ENCODE data around the gene SLC35B1. TPM values are rescaled to one million over a fixed set of nuclear protein-coding genes. Genes with fewer than 3 reads are reported as not detected.
"Not testable (repeated sequence)": the region's sequence is repeated elsewhere in the genome, so short reads cannot be mapped to it uniquely, and the experiment has no call there.

The SLC35B1 gene
- total RNA-seq, 1 donor from 2014 or later: 48.1 TPM

GRCh38 chr17:49677134-49677932, 30.4 kb downstream of the SLC35B1 start:
- H3K9me3 ChIP-seq: no peaks in the 10 kb centered on the region
- peaks cover 32% of the 10 kb centered on the region for H3K4me1 ChIP-seq
- no peaks in the 10 kb centered on the region for H3K27me3 ChIP-seq
- H3K27ac ChIP-seq: peak overlapping the region; percentile 96
- intact Hi-C loops (cut with DNase I): no loop called here
- DNase-seq (peak; percentile 99), ATAC-seq (peak; percentile 72)
- TF ChIP-seq CTCF (IDR thresholded peaks at IDR 0.05): no peak
- H3K36me3 ChIP-seq: peaks cover 14% of the 10 kb centered on the region
- H3K4me3 ChIP-seq: peak overlapping the region; percentile 77

GRCh38 chr17:49676276-49676868, 31.4 kb downstream of the SLC35B1 start:
- no peaks in the 10 kb centered on the region for H3K9me3 ChIP-seq
- ATAC-seq (peak; percentile 20), DNase-seq (no peak)
- H3K27me3 ChIP-seq: no peaks in the 10 kb centered on the region
- no peak for TF ChIP-seq CTCF (IDR thresholded peaks at IDR 0.05)
- intact Hi-C loops (cut with DNase I): no loop called here
- H3K27ac ChIP-seq: peak overlapping the region; percentile 96
- peaks cover 14% of the 10 kb centered on the region for H3K36me3 ChIP-seq
- H3K4me1 ChIP-seq: peaks cover 32% of the 10 kb centered on the region
- H3K4me3 ChIP-seq: peak overlapping the region; percentile 77

- H3K36me3 ChIP-seq: peaks cover 14% of the 10 kb centered on the region
- H3K27me3 ChIP-seq: no peaks in the 10 kb centered on the region
- intact Hi-C loops (cut with DNase I): no loop called here
- TF ChIP-seq CTCF (IDR thresholded peaks at IDR 0.05): no peak
- peaks cover 45% of the 10 kb centered on the region for H3K4me1 ChIP-seq
- DNase-seq (no peak), ATAC-seq (no peak)
- no peak overlapping the region for H3K4me3 ChIP-seq
- no peaks in the 10 kb centered on the region for H3K9me3 ChIP-seq
- peak overlapping the region; percentile 8 for H3K27ac ChIP-seq
Measured at GRCh38 chr17:49674507-49674906, 33.3 kb downstream of the SLC35B1 start.

- H3K27ac ChIP-seq; H3K9me3 ChIP-seq; DNase-seq; H3K4me3 ChIP-seq; ATAC-seq; intact Hi-C loops (cut with DNase I); H3K27me3 ChIP-seq: not testable (repeated sequence)
- H3K4me1 ChIP-seq: peaks cover 45% of the 10 kb centered on the region
- H3K36me3 ChIP-seq: peaks cover 14% of the 10 kb centered on the region
Measured at GRCh38 chr17:49673679-49674078, 34.1 kb downstream of the SLC35B1 start.

- no peaks in the 10 kb centered on the region for H3K27me3 ChIP-seq
- DNase-seq (no peak), ATAC-seq (no peak)
- peaks cover 49% of the 10 kb centered on the region for H3K4me1 ChIP-seq
- H3K36me3 ChIP-seq: peaks cover 12% of the 10 kb centered on the region
- H3K4me3 ChIP-seq: no peak overlapping the region
- intact Hi-C loops (cut with DNase I): no loop called here
- H3K9me3 ChIP-seq: no peaks in the 10 kb centered on the region
- no peak overlapping the region for H3K27ac ChIP-seq
- no peak for TF ChIP-seq CTCF (IDR thresholded peaks at IDR 0.05)
Measured at GRCh38 chr17:49670641-49671040, 37.1 kb downstream of the SLC35B1 start.

- DNase-seq (no peak), ATAC-seq (no peak)
- Histone ChIP-seq H3K9me3 (no peaks in the 10 kb centered on the region), H3K27me3 (no peaks in the 10 kb centered on the region), H3K36me3 (peaks cover 6% of the 10 kb centered on the region), H3K27ac (no peak overlapping the region), H3K4me3 (no peak overlapping the region), H3K4me1 (peaks cover 43% of the 10 kb centered on the region)
- intact Hi-C loops (cut with DNase I): no loop called here
- no peak for TF ChIP-seq CTCF (IDR thresholded peaks at IDR 0.05)
Measured at GRCh38 chr17:49670002-49670401, 37.8 kb downstream of the SLC35B1 start.

All from upper lobe of right lung (tissue), 1 donor.